ENCODE data around the gene WWOX. TPM values are rescaled to one million over a fixed set of nuclear protein-coding genes. Genes with fewer than 3 reads are reported as not detected.

Gene WWOX
- polyA plus RNA-seq, 1 donor (not counting 4 experiments of a cell fraction or from before 2014, with no cell fraction given): 5.1 TPM

- no peak for FAIRE-seq
- no peak for DNase-seq (ENCODE audit: low read depth, low spot score)
- dilution Hi-C loops (cut with MboI; ENCODE audit: extremely low pct_ligation_motif_present, low sequenced_read_pairs): no loop called here
Measured at GRCh38 chr16:78396046-78396445, 296.6 kb downstream of the WWOX start.

GRCh38 chr16:78396673-78397072 lies 297.2 kb downstream of the WWOX start:
- Histone ChIP-seq H3K4me2 (ENCODE audit: control insufficient read depth, extremely low read depth, insufficient read depth, low read depth, low read length) (no peak overlapping the region), H3K4me3 (ENCODE audit: control insufficient read depth in 2 of 3, extremely low read depth in 1 of 3, insufficient read depth in 2 of 3, low read depth in 1 of 3, low read length in 3 of 3) (no peak overlapping the region), H3K79me2 (ENCODE audit: control insufficient read depth, insufficient read depth, low read length) (no peaks in the 10 kb centered on the region), H3K9me1 (ENCODE audit: control insufficient read depth, extremely low read depth, insufficient read depth, low read length) (no peaks in the 10 kb centered on the region), H3K9me3 (ENCODE audit: control insufficient read depth, low read depth, low read length) (peaks cover 2% of the 10 kb centered on the region), H3K36me3 (ENCODE audit: control insufficient read depth in 2 of 2, extremely low read depth in 1 of 2, insufficient read depth in 2 of 2, low read length in 2 of 2) (no peaks in the 10 kb centered on the region), H4K20me1 (ENCODE audit: control insufficient read depth, extremely low read depth, insufficient read depth, low read length) (no peaks in the 10 kb centered on the region), H3K4me1 (ENCODE audit: control insufficient read depth, extremely low read depth, insufficient read depth, low read length) (no peaks in the 10 kb centered on the region), H3K9ac (ENCODE audit: control insufficient read depth, extremely low read depth, insufficient read depth, low read length) (no peak overlapping the region), H3K27ac (ENCODE audit: control insufficient read depth, insufficient read depth, low read length) (no peak overlapping the region), H3K27me3 (ENCODE audit: control insufficient read depth, extremely low read depth, insufficient read depth, low read length) (no peaks in the 10 kb centered on the region), H2AFZ (ENCODE audit: control insufficient read depth, low read length) (no peak overlapping the region)
- FAIRE-seq (no peak), DNase-seq (ENCODE audit: low read depth, low spot score) (no peak)
- TF ChIP-seq EZH2 (IDR thresholded peaks at IDR 0.05; ENCODE audit: low read length): no peak
- no peak for TF ChIP-seq CTCF (optimal IDR thresholded peaks at IDR 0.05 in 1 of 3, IDR thresholded peaks at IDR 0.05 in 1 of 3, conservative IDR thresholded peaks at IDR 0.05 in 1 of 3; ENCODE audit: extremely low read depth in 1 of 3, insufficient read depth in 2 of 3, low read length in 3 of 3)
- dilution Hi-C loops (cut with MboI; ENCODE audit: extremely low pct_ligation_motif_present, low sequenced_read_pairs): no loop called here

More at GRCh38 chr16:78396046-78396445, 296.6 kb downstream of the WWOX start:
- Histone ChIP-seq H3K27ac (ENCODE audit: control insufficient read depth, insufficient read depth, low read length) (no peak overlapping the region), H3K9me3 (ENCODE audit: control insufficient read depth, low read depth, low read length) (peaks cover 2% of the 10 kb centered on the region), H3K9ac (ENCODE audit: control insufficient read depth, extremely low read depth, insufficient read depth, low read length) (no peak overlapping the region), H3K36me3 (ENCODE audit: control insufficient read depth in 2 of 2, extremely low read depth in 1 of 2, insufficient read depth in 2 of 2, low read length in 2 of 2) (no peaks in the 10 kb centered on the region), H3K9me1 (ENCODE audit: control insufficient read depth, extremely low read depth, insufficient read depth, low read length) (no peaks in the 10 kb centered on the region), H3K4me2 (ENCODE audit: control insufficient read depth, extremely low read depth, insufficient read depth, low read depth, low read length) (no peak overlapping the region), H3K79me2 (ENCODE audit: control insufficient read depth, insufficient read depth, low read length) (no peaks in the 10 kb centered on the region), H2AFZ (ENCODE audit: control insufficient read depth, low read length) (no peak overlapping the region), H4K20me1 (ENCODE audit: control insufficient read depth, extremely low read depth, insufficient read depth, low read length) (no peaks in the 10 kb centered on the region), H3K27me3 (ENCODE audit: control insufficient read depth, extremely low read depth, insufficient read depth, low read length) (no peaks in the 10 kb centered on the region), H3K4me1 (ENCODE audit: control insufficient read depth, extremely low read depth, insufficient read depth, low read length) (no peaks in the 10 kb centered on the region), H3K4me3 (ENCODE audit: control insufficient read depth in 2 of 3, extremely low read depth in 1 of 3, insufficient read depth in 2 of 3, low read depth in 1 of 3, low read length in 3 of 3) (no peak overlapping the region)
- TF ChIP-seq EZH2 (IDR thresholded peaks at IDR 0.05; ENCODE audit: low read length): no peak
- TF ChIP-seq CTCF (optimal IDR thresholded peaks at IDR 0.05 in 1 of 3, IDR thresholded peaks at IDR 0.05 in 1 of 3, conservative IDR thresholded peaks at IDR 0.05 in 1 of 3; ENCODE audit: extremely low read depth in 1 of 3, insufficient read depth in 2 of 3, low read length in 3 of 3): peak in 1 of 3 experiments; percentile 14

Measured in keratinocyte (primary cell).